H1 (cell line): ENCODE data around the gene SLC12A5. TPM values are rescaled to one million over a fixed set of nuclear protein-coding genes. Genes with fewer than 3 reads are reported as not detected.

Source experiments
- CREB1 ChIP-seq: IDR thresholded peaks from 2 replicates; pipeline ENCODE4 v1.6.1; 2012; ENCODE audit warnings: inconsistent platforms
- GTF2F1 ChIP-seq: IDR thresholded peaks from 2 replicates; pipeline ENCODE4 v1.6.1; 2012; ENCODE audit warnings: low read depth, low read length, improper control_type of control experiment, borderline replicate concordance
- JUN ChIP-seq: IDR thresholded peaks from 2 replicates; pipeline ENCODE4 v1.6.1; 2011; ENCODE audit warnings: low read depth, mild to moderate bottlenecking, improper control_type of control experiment, low read length
- KDM1A ChIP-seq: fragments of 200-600, 300-600 bp; sonication (generic); IDR thresholded peaks from 2 replicates; pipeline ENCODE4 v1.7.1; 2016; ENCODE audit warnings: mild to moderate bottlenecking, low read length, borderline replicate concordance
- NRF1 ChIP-seq: IDR thresholded peaks from 2 replicates; pipeline ENCODE4 v1.6.1; 2011; ENCODE audit warnings: mild to moderate bottlenecking, low read depth, low read length, improper control_type of control experiment
- POLR2A ChIP-seq, 2 experiments: IDR thresholded peaks; 1 replicate in 1 of 2; 2 replicates in 1 of 2; pipeline ENCODE4 v1.6.1; 2011; ENCODE audit warnings: low read depth in 2 of 2, low read length in 2 of 2, mild to moderate bottlenecking in 2 of 2; ENCODE audit errors: control extremely low read depth in 1 of 2
- RNF2 ChIP-seq: fragments of 200-900, 300-1000 bp; sonication (generic); IDR thresholded peaks from 2 replicates; pipeline ENCODE4 v1.7.1; 2016; ENCODE audit warnings: borderline replicate concordance, low read depth, mild to moderate bottlenecking, antibody characterized with exemption, low read length; ENCODE audit not compliant: poor library complexity, severe bottlenecking; ENCODE audit errors: missing control alignments
- RXRA ChIP-seq: IDR thresholded peaks from 2 replicates; pipeline ENCODE4 v1.6.1; 2011; ENCODE audit warnings: low read depth, mild to moderate bottlenecking, low read length, moderate library complexity; ENCODE audit not compliant: insufficient read depth
- SIRT6 ChIP-seq: IDR thresholded peaks from one replicate; pipeline ENCODE4 v1.7.1; 2012; ENCODE audit warnings: low read length, inconsistent platforms
- TAF7 ChIP-seq: optimal IDR thresholded peaks from 2 replicates; pipeline ENCODE3; 2011; ENCODE audit warnings: low read depth, mild to moderate bottlenecking, inconsistent platforms, low read length, moderate library complexity, borderline replicate concordance
- TBP ChIP-seq: IDR thresholded peaks from 2 replicates; pipeline ENCODE4 v1.6.1; 2011; ENCODE audit warnings: low read depth, low read length, improper control_type of control experiment
- polyA plus RNA-seq, 7 experiments: library from polyadenylated mRNA; depleted of rRNA in 3 of 7; stranded (reverse) in 5 of 7; unstranded in 2 of 7; fragments of >200 nt in 5 of 7; fragments of 200-250 nt in 2 of 7; gene quantifications; 1 replicate in 5 of 7; 2 replicates in 1 of 7; 4 replicates in 1 of 7; pipeline versions ENCODE4 v1.2.1 to v1.2.3, GENCODE V29; 2011 to 2013; ENCODE audit warnings: missing spikeins in 2 of 7, mixed read lengths in 2 of 7
- total RNA-seq: library from RNA; stranded (reverse); fragmentation: NEBNext Ultra II Directional; extraction: Animal tissue kit (Norgen Biotek cat#: 25700); gene quantifications from 2 replicates; pipeline ENCODE4 v1.2.1, GENCODE V29; 2021
- TF ChIP-seq, protein P1 (sequence below): IDR thresholded peaks from 2 replicates; pipeline ENCODE4 v1.6.1; 2011; ENCODE audit warnings: low read depth, mild to moderate bottlenecking, low read length; ENCODE audit not compliant: insufficient read depth

SLC12A5 gene
- total and polyA plus RNA-seq, 2 of the 8 experiments (the other 6 are each of a cell fraction or from before 2014, with no cell fraction given): 1.9 to 7.3 TPM

DNA sequence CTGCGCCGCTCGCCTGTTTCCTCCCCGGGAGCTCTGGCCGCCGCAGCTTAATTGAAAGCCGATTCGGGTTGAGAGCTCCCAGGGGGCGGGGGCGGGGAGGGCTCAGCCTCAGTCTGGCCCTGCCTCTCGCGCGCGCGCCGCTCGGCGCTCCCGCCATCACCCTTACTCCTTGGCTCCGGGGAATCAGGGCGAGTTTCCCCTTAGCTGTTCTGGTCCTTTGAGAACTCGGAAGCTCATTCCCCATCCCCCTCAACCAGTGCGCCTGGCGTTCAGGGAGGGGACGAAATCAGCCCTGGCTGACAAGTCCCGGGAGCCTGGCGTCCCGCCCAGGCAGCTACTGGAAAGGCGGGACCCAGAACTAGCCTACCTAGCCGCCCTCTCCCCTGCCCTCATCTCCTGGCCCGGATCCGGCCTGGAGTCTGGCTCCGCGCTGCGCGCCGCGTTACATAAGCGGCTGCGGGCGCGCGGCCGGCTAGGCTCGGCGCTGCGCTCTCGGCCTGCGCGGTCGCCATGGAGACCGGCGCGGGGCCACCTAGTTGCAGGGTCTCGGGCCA is 2.8 kb downstream of the SLC12A5 start (continued):
- TF ChIP-seq KDM1A (no peak), RXRA (no peak), POLR2A (IDR thresholded peaks at IDR 0.05; ENCODE audit: control extremely low read depth in 1 of 2, low read depth in 2 of 2, low read length in 2 of 2) (no peak), GTF2F1 (no peak), JUN (no peak), TBP (peak; percentile 15; the same call in 1 of the 2 replicates), CREB1 (no peak), TAF7 (peak; percentile 12), NRF1 (no peak), RNF2 (no peak), SIRT6 (no peak)
- TF ChIP-seq, protein P1, sequence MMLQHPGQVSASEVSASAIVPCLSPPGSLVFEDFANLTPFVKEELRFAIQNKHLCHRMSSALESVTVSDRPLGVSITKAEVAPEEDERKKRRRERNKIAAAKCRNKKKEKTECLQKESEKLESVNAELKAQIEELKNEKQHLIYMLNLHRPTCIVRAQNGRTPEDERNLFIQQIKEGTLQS: no peak
